HuH-7 (cell line): ENCODE results near the gene SH2D3A.

ENCODE experiments used
- DNase-seq: peaks from one replicate; pipeline ENCODE4 v3.0.0; 2011; ENCODE audit warnings: low spot score

The SH2D3A gene

GRCh38 chr19:6705931-6706632, 61.2 kb downstream of the SH2D3A start:
- DNase-seq, result no peak
